Measurements from ENCODE around the gene OR2H1. TPM values are rescaled to one million over a fixed set of nuclear protein-coding genes. Genes with fewer than 3 reads are reported as not detected.
"Not testable (repeated sequence)": the region's sequence is repeated elsewhere in the genome, so short reads cannot be mapped to it uniquely, and the experiment has no call there.

Gene OR2H1
- total RNA-seq, 1 experiment from 2014 or later = not detected

- H3K27me3 Mint-ChIP-seq (ENCODE audit: low read depth); POLR2A ChIA-PET; H3K4me1 Mint-ChIP-seq; H3K4me3 Mint-ChIP-seq; H3K27ac Mint-ChIP-seq; H3K9me3 Mint-ChIP-seq; H3K36me3 Mint-ChIP-seq: not testable (repeated sequence)
- DNase-seq (ENCODE audit: low spot score) = peak; percentile 53
- peak; percentile 59 for ATAC-seq
- CTCF ChIA-PET = interaction anchor here (1.0 to 1.6 kb wide), 4 partner anchors 61 to 153 kb away, joined by 3 to 11 read pairs (median 4); no protein-coding TSS in a partner anchor
Measured at GRCh38 chr6:29436730-29437129, 20.2 kb upstream of the OR2H1 start.

- DNase-seq (ENCODE audit: low spot score) = no peak
Measured at GRCh38 chr6:29439006-29439405, 17.9 kb upstream of the OR2H1 start, which contains the start of gene OR10C1. OR10C1 (plus strand) TSS chr6:29439306; CDS start chr6:29440016, 710 bp downstream.

GRCh38 chr6:29442719-29443118 is 14.2 kb upstream of the OR2H1 start:
- no peak for DNase-seq (ENCODE audit: low spot score)
- POLR2A ChIA-PET = no interaction called here
- Mint-ChIP-seq H3K27ac (no peak overlapping the region), H3K4me1 (peaks cover 18% of the 10 kb centered on the region), H3K9me3 (peaks cover 16% of the 10 kb centered on the region), H3K27me3 (ENCODE audit: low read depth) (no peaks in the 10 kb centered on the region; the same call in none of the 2 replicates), H3K36me3 (peaks cover 7% of the 10 kb centered on the region), H3K4me3 (no peak overlapping the region)
- CTCF ChIA-PET = no interaction called here
- ATAC-seq = no peak
- TF ChIP-seq ETV6 (CRISPR knock-in tag; IDR thresholded peaks at IDR 0.05) = no peak
- TF ChIP-seq ZNF396 (CRISPR knock-in tag; IDR thresholded peaks at IDR 0.05; ENCODE audit: borderline replicate concordance) = no peak
- TF ChIP-seq ELF4 (CRISPR knock-in tag; IDR thresholded peaks at IDR 0.05; ENCODE audit: low read depth) = no peak
- no peak for TF ChIP-seq MYBL2 (CRISPR knock-in tag; IDR thresholded peaks at IDR 0.05)
- TF ChIP-seq ZNF317 (CRISPR knock-in tag; IDR thresholded peaks at IDR 0.05; ENCODE audit: borderline replicate concordance, low read depth) = no peak
- TF ChIP-seq ESRRA (CRISPR knock-in tag; IDR thresholded peaks at IDR 0.05; ENCODE audit: borderline replicate concordance) = no peak
- TF ChIP-seq CREM (CRISPR knock-in tag; IDR thresholded peaks at IDR 0.05) = no peak
- no peak for TF ChIP-seq RELA (CRISPR knock-in tag; IDR thresholded peaks at IDR 0.05; ENCODE audit: borderline replicate concordance)
- TF ChIP-seq NR1H2 (CRISPR knock-in tag; IDR thresholded peaks at IDR 0.05) = no peak
- no peak for TF ChIP-seq NR2C2 (CRISPR knock-in tag; IDR thresholded peaks at IDR 0.05)
- TF ChIP-seq E2F5 (CRISPR knock-in tag; IDR thresholded peaks at IDR 0.05) = no peak
- no peak for TF ChIP-seq SMAD4 (CRISPR knock-in tag; IDR thresholded peaks at IDR 0.05)
- no peak for TF ChIP-seq CBFB (CRISPR knock-in tag; IDR thresholded peaks at IDR 0.05; ENCODE audit: low read depth)
- no peak for TF ChIP-seq PRRX2 (CRISPR knock-in tag; IDR thresholded peaks at IDR 0.05)
- TF ChIP-seq NFATC4 (CRISPR knock-in tag; IDR thresholded peaks at IDR 0.05) = no peak
- TF ChIP-seq ZNF219 (CRISPR knock-in tag; IDR thresholded peaks at IDR 0.05; ENCODE audit: borderline replicate concordance) = no peak
- TF ChIP-seq ZNF532 (CRISPR knock-in tag; IDR thresholded peaks at IDR 0.05; ENCODE audit: borderline replicate concordance) = no peak
- no peak for TF ChIP-seq PRDM15 (CRISPR knock-in tag; IDR thresholded peaks at IDR 0.05)
- no peak for TF ChIP-seq SOX15 (CRISPR knock-in tag; IDR thresholded peaks at IDR 0.05)

More at GRCh38 chr6:29439006-29439405, 17.9 kb upstream of the OR2H1 start, which contains the start of gene OR10C1:
- TF ChIP-seq KAT7 (CRISPR knock-in tag; IDR thresholded peaks at IDR 0.05; ENCODE audit: borderline replicate concordance) (no peak), SMAD4 (CRISPR knock-in tag; IDR thresholded peaks at IDR 0.05) (no peak), ATF6 (CRISPR knock-in tag; IDR thresholded peaks at IDR 0.05) (no peak)
- Mint-ChIP-seq H3K27me3 (ENCODE audit: low read depth) (no peaks in the 10 kb centered on the region; the same call in 1 of the 2 replicates), H3K36me3 (peaks cover under 1% of the 10 kb centered on the region), H3K9me3 (peaks cover 10% of the 10 kb centered on the region), H3K4me3 (no peak within 1 kb of the TSS), H3K27ac (no peak within 1 kb of the TSS), H3K4me1 (no peaks in the 10 kb centered on the region)
- ChIA-PET CTCF (no interaction called here), POLR2A (no interaction called here)
- ATAC-seq = no peak

Data from WTC11 (cell line).